Esophagus muscularis mucosa (tissue), 4 donors: ENCODE measurements around the gene IL4R. TPM values are rescaled to one million over a fixed set of nuclear protein-coding genes. Genes with fewer than 3 reads are reported as not detected.

ENCODE experiments used
- DNase-seq: peaks from one replicate; pipeline ENCODE4 v3.0.0-alpha.2; 2017; ENCODE audit errors: extremely low spot score
- H3K27ac ChIP-seq, 4 donors: fragments of 200-600 bp; sonication (generic); replicated peaks in 1 of 4; 1 replicate in 3 of 4; 2 replicates in 1 of 4; pipeline ENCODE4 v1.5.1; 2016 to 2019; ENCODE audit warnings: mild to moderate bottlenecking in 1 of 4
- H3K27me3 ChIP-seq, 4 donors: fragments of 200-600 bp; sonication (generic); one replicate each; pipeline versions ENCODE4 v1.5.1 to v1.6.0; 2016 to 2019
- H3K36me3 ChIP-seq, 4 donors: fragments of 200-600 bp; sonication (generic); one replicate each; pipeline ENCODE4 v1.5.1; 2016 to 2019
- H3K4me1 ChIP-seq, 4 donors: fragments of 200-600 bp; sonication (generic); one replicate each; pipeline ENCODE4 v1.5.1; 2016 to 2019
- H3K4me3 ChIP-seq, 4 donors: fragments of 200-600 bp; sonication (generic); 1 replicate in 2 of 4; 2 replicates in 2 of 4; pipeline ENCODE4 v1.5.1; 2016 to 2019; ENCODE audit warnings: mild to moderate bottlenecking in 4 of 4, moderate library complexity in 1 of 4
- H3K9me3 ChIP-seq, 4 donors: fragments of 200-600 bp; sonication (generic); 1 replicate in 3 of 4; 2 replicates in 1 of 4; pipeline ENCODE4 v1.5.1; 2016 to 2019
- EP300 ChIP-seq: sonication (generic); formaldehyde crosslinking; IDR thresholded peaks from one replicate; pipeline ENCODE4 v1.6.1; 2017; ENCODE audit warnings: antibody characterized with exemption
- POLR2A ChIP-seq: fragments of 450-650 bp; IDR thresholded peaks from one replicate; pipeline ENCODE4 v1.6.1; 2017; ENCODE audit warnings: antibody characterized with exemption, moderate library complexity, mild to moderate bottlenecking, low read depth
- POLR2AphosphoS5 ChIP-seq, 2 donors: sonication (generic); formaldehyde crosslinking; IDR thresholded peaks; one replicate each; pipeline ENCODE4 v1.6.1; 2017; ENCODE audit warnings: antibody characterized with exemption in 2 of 2
- WGBS: methylation state at CpG from one replicate; pipeline ENCODE4 v1.1.5; 2018; 5-methylcytosine and 5-hydroxymethylcytosine counted together
- intact Hi-C: fragments of 100-400 bp; cut with DNase I; formaldehyde crosslinking; loops from one replicate; pipeline ENCODE4 v1.15.1; 2023
- total RNA-seq, 4 donors: library from RNA; depleted of rRNA; stranded (reverse); fragments of >200 nt; gene quantifications; one replicate each; pipeline versions ENCODE4 v1.1.0 to v1.2.1, GENCODE V29; 2016
- TF ChIP-seq, protein P1 (sequence below), 3 experiments: fragments of 200-600 bp in 2 of 3; fragments of 450-650 bp in 1 of 3; sonication (generic) in 2 of 3; IDR thresholded peaks; one replicate each; pipeline ENCODE4 v1.5.1; 2017 to 2019; ENCODE audit warnings: antibody characterized with exemption in 3 of 3, mild to moderate bottlenecking in 2 of 3, moderate library complexity in 1 of 3

IL4R gene
- total RNA-seq, 4 donors from 2014 or later, result 72.7 to 167 (median 116) TPM

DNA sequence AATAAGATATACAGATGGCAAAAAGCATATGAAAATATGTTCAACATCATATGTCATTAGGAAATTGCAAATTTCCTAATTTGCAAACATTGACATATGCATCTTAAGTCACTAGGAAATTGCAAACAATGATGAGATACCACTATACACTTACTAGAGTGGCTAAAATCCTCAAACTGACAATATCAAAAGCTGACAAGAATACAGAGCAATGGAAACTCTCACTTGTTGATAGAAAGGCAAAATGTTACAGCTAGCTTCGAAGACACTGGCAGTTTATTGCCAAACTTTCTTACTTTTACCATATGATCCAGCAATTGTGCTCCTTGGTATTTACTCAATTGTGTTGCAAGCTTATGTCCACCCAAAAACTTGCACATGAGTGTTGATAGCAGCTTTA, 5.0 kb upstream of the IL4R start:
- 84% methylated on average over 1 of the region's 1 CpG for WGBS
- TF ChIP-seq POLR2AphosphoS5 (IDR thresholded peaks at IDR 0.05) (no peak), EP300 (no peak), POLR2A (no peak)
- TF ChIP-seq, protein P1, sequence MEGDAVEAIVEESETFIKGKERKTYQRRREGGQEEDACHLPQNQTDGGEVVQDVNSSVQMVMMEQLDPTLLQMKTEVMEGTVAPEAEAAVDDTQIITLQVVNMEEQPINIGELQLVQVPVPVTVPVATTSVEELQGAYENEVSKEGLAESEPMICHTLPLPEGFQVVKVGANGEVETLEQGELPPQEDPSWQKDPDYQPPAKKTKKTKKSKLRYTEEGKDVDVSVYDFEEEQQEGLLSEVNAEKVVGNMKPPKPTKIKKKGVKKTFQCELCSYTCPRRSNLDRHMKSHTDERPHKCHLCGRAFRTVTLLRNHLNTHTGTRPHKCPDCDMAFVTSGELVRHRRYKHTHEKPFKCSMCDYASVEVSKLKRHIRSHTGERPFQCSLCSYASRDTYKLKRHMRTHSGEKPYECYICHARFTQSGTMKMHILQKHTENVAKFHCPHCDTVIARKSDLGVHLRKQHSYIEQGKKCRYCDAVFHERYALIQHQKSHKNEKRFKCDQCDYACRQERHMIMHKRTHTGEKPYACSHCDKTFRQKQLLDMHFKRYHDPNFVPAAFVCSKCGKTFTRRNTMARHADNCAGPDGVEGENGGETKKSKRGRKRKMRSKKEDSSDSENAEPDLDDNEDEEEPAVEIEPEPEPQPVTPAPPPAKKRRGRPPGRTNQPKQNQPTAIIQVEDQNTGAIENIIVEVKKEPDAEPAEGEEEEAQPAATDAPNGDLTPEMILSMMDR (IDR thresholded peaks at IDR 0.05), result no peak
- no peaks in the 10 kb centered on the region for H3K27me3 ChIP-seq
- H3K36me3 ChIP-seq, result no peaks in the 10 kb centered on the region
- intact Hi-C loops, result no loop called here
- no peak for DNase-seq
- no peak overlapping the region for H3K4me3 ChIP-seq
- no peaks in the 10 kb centered on the region for H3K9me3 ChIP-seq
- peaks cover 4 to 24% (median 16%) of the 10 kb centered on the region in 4 donors for H3K4me1 ChIP-seq
- H3K27ac ChIP-seq, result no peak overlapping the region

DNA sequence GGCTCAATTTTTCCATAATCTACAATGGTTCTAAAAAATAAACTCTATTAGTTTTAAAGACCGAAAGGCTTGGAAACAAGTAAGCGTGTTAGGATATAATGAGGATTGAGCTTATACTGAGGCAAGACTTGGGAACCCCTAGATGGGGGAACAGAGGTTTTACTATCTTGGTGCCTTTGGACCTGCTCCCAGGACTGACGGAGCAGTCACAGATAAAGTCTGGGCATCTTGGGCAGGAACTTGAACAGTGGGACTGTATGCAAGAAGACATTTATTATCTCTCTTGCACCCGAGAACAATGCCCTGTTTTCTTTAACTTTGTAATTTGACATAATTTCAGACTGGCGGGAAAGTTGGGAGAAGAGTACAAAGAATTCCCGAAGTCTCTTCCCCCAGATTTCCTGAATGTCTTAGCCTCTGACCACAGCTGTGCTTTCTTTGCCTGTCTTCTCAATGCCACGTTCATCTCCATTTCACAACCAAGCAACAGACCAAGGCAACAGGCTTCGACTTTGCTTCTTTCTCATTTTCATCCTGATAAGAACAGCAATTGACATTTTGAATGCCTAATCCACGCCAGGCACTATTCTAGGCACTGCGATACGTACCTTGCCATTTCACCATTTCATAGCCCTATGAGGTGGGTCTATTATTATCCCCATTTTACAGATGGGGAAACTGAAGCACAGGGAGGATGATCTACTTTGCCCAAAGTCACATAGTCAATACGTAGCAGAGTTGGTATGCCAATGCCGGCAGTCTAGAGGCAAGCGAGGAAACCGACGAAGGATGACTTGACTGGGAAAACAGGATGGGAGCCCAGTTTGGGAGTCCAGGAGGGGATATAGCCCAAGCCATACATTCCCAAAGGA, 3.0 kb upstream of the IL4R start:
- TF ChIP-seq, protein P1 (IDR thresholded peaks at IDR 0.05), result no peak
- TF ChIP-seq POLR2AphosphoS5 (IDR thresholded peaks at IDR 0.05) (no peak), EP300 (no peak), POLR2A (no peak)
- peaks cover 13 to 26% (median 21%) of the 10 kb centered on the region in 4 donors for H3K4me1 ChIP-seq
- H3K27me3 ChIP-seq, result no peaks in the 10 kb centered on the region
- H3K4me3 ChIP-seq, result no peak overlapping the region
- H3K36me3 ChIP-seq, result no peaks in the 10 kb centered on the region
- WGBS, result 78% methylated on average over 16 of the region's 16 CpGs
- H3K9me3 ChIP-seq, result no peaks in the 10 kb centered on the region
- no peak overlapping the region for H3K27ac ChIP-seq
- intact Hi-C loops, result loop anchor here (5.0 kb wide), 1 partner anchor 44 kb away; the partner anchor contains the start of gene NSMCE1
- no peak for DNase-seq

DNA sequence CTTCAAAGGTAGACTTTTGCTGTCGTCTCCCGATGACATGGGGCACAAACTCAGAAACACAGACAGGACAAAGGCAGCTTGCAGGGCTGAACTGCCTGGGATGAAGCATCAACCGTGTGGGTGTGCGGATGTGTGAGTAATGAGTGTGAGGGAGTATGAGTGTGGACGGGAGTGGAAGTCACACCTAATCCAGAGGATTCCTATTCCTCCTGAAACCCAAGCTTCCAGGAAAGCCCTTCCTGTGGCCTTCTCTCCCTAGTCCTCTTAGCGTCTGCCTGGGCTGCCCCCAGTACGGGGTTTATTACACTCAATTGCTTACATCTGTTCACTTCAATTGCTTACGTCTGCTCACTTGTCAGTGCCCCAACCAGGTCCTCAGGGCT, 2.3 kb upstream of the IL4R start:
- intact Hi-C loops, result loop anchor here (5.0 kb wide), 1 partner anchor 44 kb away; the partner anchor contains the start of gene NSMCE1

DNA sequence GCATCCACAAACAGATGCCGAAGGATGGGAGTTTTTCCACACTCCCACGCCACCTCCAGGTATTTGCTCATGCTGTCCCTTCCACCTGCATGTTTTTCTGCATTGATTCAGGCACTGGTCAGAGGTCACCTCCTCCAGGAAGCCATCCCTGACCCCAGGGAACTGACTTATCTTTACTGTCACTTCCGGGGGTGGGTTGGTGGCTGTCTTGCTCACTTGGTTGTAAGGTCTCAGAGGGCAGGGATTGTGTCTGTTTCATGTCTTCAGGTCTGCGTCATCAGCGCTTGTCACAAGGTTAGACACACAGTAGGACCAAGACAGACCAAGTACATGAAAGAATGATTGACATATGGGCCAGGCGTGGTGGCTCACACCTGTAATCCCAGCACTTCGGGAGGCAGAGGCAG, 1.9 kb upstream of the IL4R start:
- H3K4me3 ChIP-seq, result no peak overlapping the region
- no peaks in the 10 kb centered on the region for H3K9me3 ChIP-seq
- intact Hi-C loops, result loop anchor here (5.0 kb wide), 1 partner anchor 45 kb away; the partner anchor contains the start of gene NSMCE1
- no peaks in the 10 kb centered on the region for H3K27me3 ChIP-seq
- WGBS, result 94% methylated on average over 7 of the region's 7 CpGs
- no peak overlapping the region for H3K27ac ChIP-seq
- peaks cover 23 to 35% (median 32%) of the 10 kb centered on the region in 4 donors for H3K4me1 ChIP-seq
- DNase-seq, result no peak
- TF ChIP-seq EP300 (no peak), POLR2A (no peak), POLR2AphosphoS5 (IDR thresholded peaks at IDR 0.05) (no peak)
- TF ChIP-seq, protein P1 (IDR thresholded peaks at IDR 0.05), result no peak
- no peaks in the 10 kb centered on the region for H3K36me3 ChIP-seq

More for the DNA sequence above, 2.3 kb upstream of the IL4R start:
- H3K4me3 ChIP-seq, result no peak overlapping the region
- no peaks in the 10 kb centered on the region for H3K27me3 ChIP-seq
- TF ChIP-seq POLR2A, result no peak
- TF ChIP-seq, protein P1 (IDR thresholded peaks at IDR 0.05), result no peak
- no peak for TF ChIP-seq EP300
- TF ChIP-seq POLR2AphosphoS5 (IDR thresholded peaks at IDR 0.05), result no peak
- H3K27ac ChIP-seq, result no peak overlapping the region
- no peak for DNase-seq
- 72% methylated on average over 8 of the region's 8 CpGs for WGBS
- no peaks in the 10 kb centered on the region for H3K9me3 ChIP-seq
- H3K4me1 ChIP-seq, result peaks cover 20 to 31% (median 27%) of the 10 kb centered on the region in 4 donors
- no peaks in the 10 kb centered on the region for H3K36me3 ChIP-seq
